ENCODE measurements around the gene OSBPL9. TPM values are rescaled to one million over a fixed set of nuclear protein-coding genes. Genes with fewer than 3 reads are reported as not detected.

OSBPL9 gene, protein sequence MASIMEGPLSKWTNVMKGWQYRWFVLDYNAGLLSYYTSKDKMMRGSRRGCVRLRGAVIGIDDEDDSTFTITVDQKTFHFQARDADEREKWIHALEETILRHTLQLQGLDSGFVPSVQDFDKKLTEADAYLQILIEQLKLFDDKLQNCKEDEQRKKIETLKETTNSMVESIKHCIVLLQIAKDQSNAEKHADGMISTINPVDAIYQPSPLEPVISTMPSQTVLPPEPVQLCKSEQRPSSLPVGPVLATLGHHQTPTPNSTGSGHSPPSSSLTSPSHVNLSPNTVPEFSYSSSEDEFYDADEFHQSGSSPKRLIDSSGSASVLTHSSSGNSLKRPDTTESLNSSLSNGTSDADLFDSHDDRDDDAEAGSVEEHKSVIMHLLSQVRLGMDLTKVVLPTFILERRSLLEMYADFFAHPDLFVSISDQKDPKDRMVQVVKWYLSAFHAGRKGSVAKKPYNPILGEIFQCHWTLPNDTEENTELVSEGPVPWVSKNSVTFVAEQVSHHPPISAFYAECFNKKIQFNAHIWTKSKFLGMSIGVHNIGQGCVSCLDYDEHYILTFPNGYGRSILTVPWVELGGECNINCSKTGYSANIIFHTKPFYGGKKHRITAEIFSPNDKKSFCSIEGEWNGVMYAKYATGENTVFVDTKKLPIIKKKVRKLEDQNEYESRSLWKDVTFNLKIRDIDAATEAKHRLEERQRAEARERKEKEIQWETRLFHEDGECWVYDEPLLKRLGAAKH
- 54.8 TPM for polyA plus RNA-seq

DNA sequence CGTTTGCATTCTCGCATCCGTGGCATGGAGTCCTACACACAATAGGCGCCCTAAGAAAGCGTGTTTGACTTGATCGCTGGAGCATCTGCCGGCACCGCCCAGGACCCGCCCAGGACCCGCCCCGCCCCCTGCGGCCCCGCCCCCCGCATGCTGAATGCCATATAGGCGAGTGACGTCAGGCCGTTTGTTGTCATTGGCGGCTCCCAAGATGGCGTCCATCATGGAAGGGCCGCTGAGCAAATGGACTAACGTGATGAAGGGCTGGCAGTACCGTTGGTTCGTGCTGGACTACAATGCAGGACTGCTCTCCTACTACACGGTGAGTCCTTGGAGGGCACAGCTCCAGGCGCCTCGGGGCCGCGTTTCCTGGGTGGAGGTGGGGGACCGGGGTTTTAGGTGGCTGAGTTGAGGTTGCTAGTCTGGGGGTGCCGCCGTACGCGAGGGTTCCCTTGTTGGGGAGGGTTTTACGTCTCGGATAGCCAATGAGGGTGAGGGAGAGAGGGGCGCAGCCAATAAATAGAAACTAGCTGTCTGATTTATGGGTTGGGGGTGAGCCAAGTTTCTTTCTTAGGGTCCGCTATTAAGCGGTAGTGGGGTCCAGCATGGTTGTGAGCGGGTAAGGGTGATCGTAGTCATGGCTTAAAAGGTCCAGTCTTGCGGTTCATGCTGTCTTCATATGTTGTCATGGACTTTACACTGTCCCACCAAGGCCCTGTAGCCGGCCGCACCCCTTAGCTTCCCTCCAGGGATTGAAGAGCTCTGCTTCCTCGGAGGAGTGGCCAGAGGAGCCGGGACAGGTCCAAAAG, at the start of gene OSBPL9:
OSBPL9 (plus strand) TSS at position 190 of the 806 bp plus-strand sequence; CDS start at position 209, 19 bp downstream.
- H3K4me1 Mint-ChIP-seq, result peaks cover 16 to 27% (median 26%) of the 10 kb centered on the region in 3 donors
- H3K4me3 Mint-ChIP-seq, result peak within 1 kb of the TSS; percentile 99 to 100 (median 100)
- H3K36me3 Mint-ChIP-seq, result peaks cover 3% of the 10 kb centered on the region
- peak within 1 kb of the TSS; percentile 92 to 99 (median 97) for H3K27ac Mint-ChIP-seq
- peaks cover under 1% of the 10 kb centered on the region for H3K27me3 Mint-ChIP-seq
- no peaks in the 10 kb centered on the region for H3K9me3 Mint-ChIP-seq

DNA sequence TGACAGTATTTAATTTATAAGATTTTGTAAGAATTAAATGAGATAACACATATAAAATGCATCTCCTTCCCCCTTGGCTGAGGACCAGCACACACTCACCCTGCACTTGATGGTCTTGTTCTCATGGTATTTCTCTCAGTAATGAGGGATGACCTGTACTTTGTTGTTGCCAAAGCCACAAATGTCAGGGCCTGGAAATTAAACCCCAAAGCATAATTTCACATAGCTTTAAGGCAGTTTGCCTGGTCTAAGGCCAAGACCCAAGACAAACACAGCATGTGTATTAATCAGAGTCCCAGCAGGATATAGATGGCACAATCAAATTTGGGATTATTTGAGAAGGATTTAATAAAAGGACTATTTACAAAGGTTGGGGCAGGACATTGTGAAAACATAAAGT, 49.2 kb upstream of the OSBPL9 start:
- Mint-ChIP-seq H3K9me3 (no peaks in the 10 kb centered on the region), H3K4me3 (no peak overlapping the region), H3K4me1 (peaks cover 24 to 43% (median 39%) of the 10 kb centered on the region in 3 donors), H3K36me3 (no peaks in the 10 kb centered on the region), H3K27ac (peak overlapping the region in 1 of 3 donors; percentile 25), H3K27me3 (no peaks in the 10 kb centered on the region)

DNA sequence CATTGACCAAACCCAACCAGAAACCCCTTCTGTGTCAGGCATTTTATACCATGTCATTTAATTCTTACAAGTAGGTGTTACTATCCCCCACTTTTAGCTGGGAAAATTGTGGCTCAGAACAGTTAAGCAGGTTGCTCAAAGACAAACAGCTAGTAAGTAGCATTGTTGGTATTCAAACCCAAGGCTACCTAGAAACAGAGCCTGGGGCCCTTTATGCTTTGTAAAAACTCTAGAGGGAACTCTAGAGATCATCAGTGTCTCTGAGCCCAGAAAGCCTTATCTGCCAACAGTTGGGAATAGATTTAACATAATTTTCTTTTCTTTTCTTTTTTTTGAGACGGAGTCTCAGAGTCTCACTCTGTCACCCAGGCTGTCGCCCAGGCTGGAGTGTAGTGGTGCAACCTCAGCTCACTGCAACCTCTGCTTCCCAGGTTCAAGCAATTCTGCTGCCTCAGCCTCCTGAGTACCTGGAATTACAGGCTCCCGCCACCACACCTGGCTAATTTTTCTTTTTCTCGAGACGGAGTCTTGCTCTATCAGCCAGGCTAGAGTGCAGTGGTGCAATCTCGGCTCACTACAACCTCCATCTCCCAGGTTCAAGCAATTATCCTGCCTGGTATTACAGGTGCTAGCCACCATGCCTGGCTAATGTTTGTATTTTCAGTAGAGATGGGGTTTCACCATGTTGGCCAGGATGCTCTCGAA, 48.5 kb upstream of the OSBPL9 start:
- H3K4me3 Mint-ChIP-seq, result peak overlapping the region in 1 of 4 donors; percentile 35

DNA sequence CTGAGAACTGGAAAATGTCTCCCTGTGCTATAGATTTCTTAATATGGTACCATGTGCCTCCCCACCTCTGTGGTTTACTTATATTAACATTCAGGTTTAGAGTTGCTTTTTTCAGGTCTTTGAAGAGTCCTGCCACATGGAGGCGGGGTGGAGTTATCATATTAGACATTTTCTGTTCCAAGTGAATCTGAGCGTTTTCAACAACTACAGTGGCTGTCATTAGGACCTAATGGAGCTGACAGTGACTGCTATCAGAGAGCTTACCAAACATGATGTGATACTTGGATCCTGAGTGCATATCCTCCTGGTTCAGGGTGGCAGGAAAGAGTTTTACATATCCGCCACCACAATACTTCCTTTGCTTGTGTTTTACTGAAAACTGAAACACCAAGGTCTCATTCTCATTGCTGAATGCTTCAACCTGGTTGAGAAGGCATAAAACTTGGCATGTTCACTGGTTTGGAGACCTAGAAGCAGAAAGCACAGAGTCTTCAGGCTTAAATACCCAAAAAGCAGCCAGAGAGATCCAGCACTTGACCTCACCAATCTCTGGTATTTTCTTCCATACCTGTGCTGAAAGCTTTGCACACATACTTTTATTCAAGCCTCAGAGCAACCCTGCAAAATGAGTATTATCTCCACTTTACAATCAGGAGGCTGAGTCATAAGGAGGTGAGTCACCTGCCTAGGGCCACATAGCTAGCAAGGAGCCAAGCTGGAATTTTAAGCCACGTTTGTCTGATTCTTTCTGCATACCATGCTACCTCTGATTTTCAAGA, 47.4 kb upstream of the OSBPL9 start:
- peak overlapping the region; percentile 41 to 92 (median 63) for H3K27ac Mint-ChIP-seq
- H3K27me3 Mint-ChIP-seq, result no peaks in the 10 kb centered on the region
- H3K4me3 Mint-ChIP-seq, result peak overlapping the region; percentile 54 to 93 (median 74)
- no peaks in the 10 kb centered on the region for H3K36me3 Mint-ChIP-seq
- H3K9me3 Mint-ChIP-seq, result no peaks in the 10 kb centered on the region
- peaks cover 24 to 47% (median 34%) of the 10 kb centered on the region in 3 donors for H3K4me1 Mint-ChIP-seq

More for the DNA sequence above, 48.5 kb upstream of the OSBPL9 start:
- Mint-ChIP-seq H3K36me3 (no peaks in the 10 kb centered on the region), H3K27me3 (no peaks in the 10 kb centered on the region), H3K4me1 (peaks cover 24 to 43% (median 39%) of the 10 kb centered on the region in 3 donors), H3K9me3 (no peaks in the 10 kb centered on the region), H3K27ac (peak overlapping the region in 1 of 3 donors; percentile 25)

DNA sequence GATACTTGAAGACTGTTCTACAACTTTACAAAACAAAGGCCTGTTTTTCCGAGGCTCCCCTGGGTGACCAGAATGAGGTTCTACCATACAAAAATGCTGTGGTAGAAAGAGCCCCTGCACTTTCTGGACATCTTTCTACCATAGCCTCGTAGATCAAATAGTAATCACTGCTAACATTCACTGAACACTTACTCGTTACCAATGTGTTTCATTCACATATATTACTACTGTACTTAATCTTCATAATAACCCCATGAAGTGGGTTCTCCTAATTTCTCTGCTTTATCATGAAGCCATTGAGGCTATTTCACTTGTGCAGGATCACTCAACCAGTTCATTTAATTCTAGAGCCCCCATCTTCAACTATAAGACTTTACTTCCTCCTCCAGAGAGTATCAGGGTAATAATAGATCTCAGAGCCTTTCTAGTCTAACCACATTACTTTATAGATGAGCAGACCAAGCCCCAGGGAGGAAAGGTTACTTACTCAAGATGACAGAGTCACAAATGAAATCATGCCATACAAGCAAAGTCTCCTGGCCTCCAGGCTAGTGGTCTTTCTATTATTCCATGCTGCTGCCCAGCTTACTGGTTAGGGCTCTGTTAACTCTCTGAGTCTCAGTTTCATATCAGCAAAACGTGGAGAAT, 46.7 kb upstream of the OSBPL9 start:
- H3K4me1 Mint-ChIP-seq, result peaks cover 24 to 51% (median 41%) of the 10 kb centered on the region in 3 donors
- H3K36me3 Mint-ChIP-seq, result no peaks in the 10 kb centered on the region
- H3K4me3 Mint-ChIP-seq, result peak overlapping the region; percentile 54 to 93 (median 74)
- H3K27ac Mint-ChIP-seq, result peak overlapping the region; percentile 41 to 92 (median 63)
- no peaks in the 10 kb centered on the region for H3K27me3 Mint-ChIP-seq
- no peaks in the 10 kb centered on the region for H3K9me3 Mint-ChIP-seq

DNA sequence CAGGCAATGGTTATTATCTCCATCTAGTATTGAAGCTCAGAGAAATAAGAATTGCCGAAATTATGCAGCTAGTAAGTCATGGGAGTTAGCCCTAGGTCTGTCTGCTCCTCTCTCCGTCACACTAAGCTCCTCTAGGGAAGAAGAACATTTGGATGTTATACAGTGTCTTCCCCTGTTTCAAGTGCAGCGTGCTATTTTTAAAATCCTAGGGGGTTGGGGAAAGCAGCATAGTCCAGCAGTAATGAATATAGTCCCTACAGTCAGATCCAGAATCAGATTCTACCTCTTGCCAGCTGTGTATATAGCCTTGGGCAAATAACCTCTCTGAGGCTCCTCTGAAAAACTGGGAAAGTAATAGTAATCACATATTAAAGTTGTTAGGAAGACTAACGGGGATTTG, 44.5 kb upstream of the OSBPL9 start:
- H3K36me3 Mint-ChIP-seq, result peaks cover 2% of the 10 kb centered on the region
- peaks cover 38 to 66% (median 55%) of the 10 kb centered on the region in 3 donors for H3K4me1 Mint-ChIP-seq
- no peak overlapping the region for H3K4me3 Mint-ChIP-seq

DNA sequence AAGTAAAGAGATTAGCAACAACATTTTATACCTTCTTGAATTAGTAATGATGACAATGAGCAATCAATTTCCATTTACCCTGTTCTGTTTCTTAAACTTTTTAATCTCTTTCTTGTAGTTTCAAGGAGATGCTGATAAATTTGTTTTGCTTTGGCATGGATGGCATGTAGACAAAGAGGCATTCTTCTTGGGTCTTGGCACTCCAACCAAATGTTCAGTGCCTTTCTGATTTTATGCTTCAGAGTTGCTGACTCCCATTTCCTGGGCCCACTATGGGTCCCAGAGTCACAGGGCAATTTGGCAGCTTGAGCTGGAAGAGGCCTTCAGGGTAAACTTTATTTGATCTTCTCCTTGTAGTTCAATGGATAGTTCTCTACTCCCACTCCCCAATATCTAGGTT, 42.1 kb upstream of the OSBPL9 start:
- Mint-ChIP-seq H3K4me1 (peaks cover 43 to 67% (median 53%) of the 10 kb centered on the region in 3 donors), H3K36me3 (peaks cover 2% of the 10 kb centered on the region), H3K27me3 (no peaks in the 10 kb centered on the region), H3K27ac (no peak overlapping the region), H3K4me3 (peak overlapping the region in 1 of 4 donors; percentile 68), H3K9me3 (no peaks in the 10 kb centered on the region)

More for the DNA sequence above, 44.5 kb upstream of the OSBPL9 start:
- no peaks in the 10 kb centered on the region for H3K9me3 Mint-ChIP-seq
- H3K27ac Mint-ChIP-seq, result no peak overlapping the region
- H3K27me3 Mint-ChIP-seq, result no peaks in the 10 kb centered on the region

DNA sequence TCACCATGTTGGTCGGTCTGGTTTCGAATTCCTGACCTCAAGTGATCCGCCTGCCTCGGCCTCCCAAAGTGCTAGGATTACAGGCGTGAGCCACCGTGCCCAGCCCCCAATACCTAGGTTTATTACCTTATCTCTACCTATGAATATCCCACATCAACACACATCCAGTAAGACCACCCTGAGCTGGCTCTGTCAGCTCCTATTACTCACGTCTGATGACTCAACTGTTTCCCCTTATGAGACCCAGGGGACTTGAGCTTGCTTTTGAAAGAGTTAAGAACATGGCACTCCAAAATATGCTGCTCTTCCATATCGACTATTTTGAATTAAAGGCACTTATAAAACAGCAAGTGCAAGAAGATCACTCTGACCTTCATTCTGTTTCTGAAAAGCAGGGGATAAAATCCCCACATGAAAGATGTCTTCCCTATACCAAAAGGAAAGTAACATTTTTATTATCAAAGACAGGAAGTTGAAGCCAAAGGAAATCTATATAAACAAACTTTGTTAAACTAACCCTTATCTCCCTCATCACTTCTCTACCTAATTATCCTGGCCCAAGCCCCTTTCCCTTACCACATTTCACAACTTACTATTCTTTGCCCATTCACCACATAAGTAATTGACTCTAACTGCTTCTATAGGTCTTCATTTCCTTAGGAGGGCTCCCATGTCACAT, 41.3 kb upstream of the OSBPL9 start:
- Mint-ChIP-seq H3K27ac (peak overlapping the region in 1 of 3 donors; percentile 41), H3K9me3 (no peaks in the 10 kb centered on the region), H3K27me3 (no peaks in the 10 kb centered on the region), H3K36me3 (peaks cover 2% of the 10 kb centered on the region), H3K4me1 (peaks cover 36 to 61% (median 49%) of the 10 kb centered on the region in 3 donors), H3K4me3 (peak overlapping the region in 2 of 4 donors; percentile 19 to 58)

DNA sequence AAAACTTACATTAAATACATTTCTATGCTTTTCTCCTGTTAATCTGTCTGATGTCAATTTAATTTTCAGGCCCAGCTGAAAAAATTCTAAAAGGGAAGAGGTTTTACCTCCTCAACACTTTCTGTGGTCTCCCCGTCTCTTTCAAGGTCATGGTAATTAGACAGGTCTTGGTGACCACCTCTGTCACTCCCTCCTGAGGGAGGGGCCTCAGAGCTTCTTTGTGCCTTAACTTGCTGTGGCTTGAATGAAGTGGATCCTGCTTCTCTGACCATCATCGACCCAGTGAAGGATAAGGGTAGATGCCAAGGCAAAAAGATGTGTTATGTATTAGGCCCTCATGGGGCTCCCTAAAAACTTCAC, 40.8 kb upstream of the OSBPL9 start:
- peak overlapping the region in 1 of 3 donors; percentile 41 for H3K27ac Mint-ChIP-seq
- H3K36me3 Mint-ChIP-seq, result peaks cover 2% of the 10 kb centered on the region
- H3K9me3 Mint-ChIP-seq, result no peaks in the 10 kb centered on the region
- H3K27me3 Mint-ChIP-seq, result no peaks in the 10 kb centered on the region
- peak overlapping the region in 2 of 4 donors; percentile 58 to 76 for H3K4me3 Mint-ChIP-seq
- peaks cover 35 to 56% (median 44%) of the 10 kb centered on the region in 3 donors for H3K4me1 Mint-ChIP-seq

DNA sequence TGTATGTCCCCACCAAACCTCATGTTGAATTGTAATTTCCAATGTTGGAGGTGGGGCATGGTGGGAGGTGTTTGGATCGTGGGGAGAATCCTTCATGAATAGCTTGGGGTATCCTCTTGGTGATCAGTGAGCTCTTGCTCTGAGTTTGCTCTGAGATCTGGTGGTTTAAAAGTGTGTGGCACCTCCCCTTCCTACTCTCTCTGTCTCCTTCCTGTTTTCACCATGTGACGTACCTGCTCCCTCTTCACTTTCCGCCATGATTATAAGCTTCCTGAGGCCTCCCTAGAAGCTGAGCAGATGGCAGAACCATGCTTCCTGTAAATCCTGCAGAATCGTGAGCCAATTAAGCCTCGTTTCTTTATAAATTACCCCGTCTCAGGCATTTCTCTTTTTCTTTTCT, 40.0 kb upstream of the OSBPL9 start:
- H3K4me3 Mint-ChIP-seq, result peak overlapping the region in 2 of 4 donors; percentile 54 to 87
- H3K27ac Mint-ChIP-seq, result peak overlapping the region in 1 of 3 donors; percentile 48
- peaks cover 2% of the 10 kb centered on the region for H3K36me3 Mint-ChIP-seq

DNA sequence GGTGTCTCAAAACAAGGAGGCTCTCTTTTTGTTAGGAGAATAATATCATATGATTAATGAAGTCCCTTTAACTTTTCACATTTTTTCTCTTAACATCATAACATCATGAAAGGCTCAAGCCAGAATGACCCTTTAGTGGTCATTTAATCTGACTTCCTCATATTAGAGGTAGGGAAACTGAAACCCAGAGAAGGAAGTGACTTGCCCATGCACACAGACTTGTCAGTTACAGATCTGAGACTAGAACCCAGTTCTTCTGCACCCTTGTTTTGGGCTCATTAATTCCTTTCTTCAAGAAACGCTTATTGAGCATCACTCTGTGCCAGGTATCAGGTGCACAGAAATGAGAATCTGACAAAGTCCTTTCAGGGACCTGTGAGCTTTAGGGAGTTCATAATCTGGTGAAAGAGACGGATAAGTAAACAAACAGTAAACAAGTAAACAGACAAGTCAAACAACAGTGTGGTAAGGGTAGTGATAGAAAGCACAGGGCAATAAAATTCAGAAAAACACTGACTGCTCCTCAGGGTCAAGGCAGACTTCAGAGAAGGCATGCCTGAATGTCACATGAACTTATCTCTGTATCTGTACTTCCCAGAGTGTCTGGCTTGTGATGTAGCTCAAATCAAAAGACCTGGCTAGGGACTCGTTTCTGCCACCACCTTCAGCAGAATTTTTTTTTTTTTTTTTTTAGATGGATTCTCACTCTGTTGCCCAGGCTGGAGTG, 38.3 kb upstream of the OSBPL9 start:
- Mint-ChIP-seq H3K27ac (peak overlapping the region; percentile 20 to 78 (median 49)), H3K4me3 (peak overlapping the region; percentile 3 to 87 (median 42)), H3K9me3 (no peaks in the 10 kb centered on the region), H3K4me1 (peaks cover 28 to 46% (median 37%) of the 10 kb centered on the region in 3 donors), H3K27me3 (no peaks in the 10 kb centered on the region), H3K36me3 (peaks cover 2% of the 10 kb centered on the region)

More for the DNA sequence above, 40.0 kb upstream of the OSBPL9 start:
- Mint-ChIP-seq H3K27me3 (no peaks in the 10 kb centered on the region), H3K9me3 (no peaks in the 10 kb centered on the region), H3K4me1 (peaks cover 35 to 50% (median 37%) of the 10 kb centered on the region in 3 donors)

DNA sequence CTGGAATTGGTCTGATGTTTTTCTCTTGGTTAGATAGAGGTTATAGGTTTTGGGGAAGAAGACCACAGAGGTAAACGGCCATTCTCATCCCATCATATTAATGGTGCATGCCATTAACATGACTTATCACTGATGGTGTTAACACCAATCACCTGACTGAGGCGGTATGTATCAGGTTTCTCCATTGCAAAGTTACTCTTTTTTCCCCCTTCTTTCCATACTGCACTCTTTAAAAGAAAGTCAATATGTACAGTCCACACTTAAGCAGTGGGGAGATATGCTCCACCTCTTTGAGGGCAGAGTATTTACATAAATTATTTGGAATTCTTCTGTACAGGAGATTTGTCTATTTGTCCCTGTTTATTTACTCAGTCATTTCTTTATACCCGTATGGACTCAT, 35.7 kb upstream of the OSBPL9 start:
- no peak overlapping the region for H3K4me3 Mint-ChIP-seq
- no peaks in the 10 kb centered on the region for H3K9me3 Mint-ChIP-seq

More for the DNA sequence above, 35.7 kb upstream of the OSBPL9 start:
- Mint-ChIP-seq H3K27me3 (no peaks in the 10 kb centered on the region), H3K27ac (no peak overlapping the region), H3K4me1 (peaks cover 19 to 29% (median 21%) of the 10 kb centered on the region in 3 donors), H3K36me3 (no peaks in the 10 kb centered on the region)
